ENCODE data around the gene WSCD1.

Gene WSCD1

GRCh38 chr17:6075845-6076244, 5.7 kb downstream of the WSCD1 start:
- no peak for DNase-seq (ENCODE audit: extremely low read depth, low read depth)
- TF ChIP-seq CTCF (IDR thresholded peaks at IDR 0.05; ENCODE audit: low read depth, low read length) = no peak

GRCh38 chr17:6077752-6078151, 7.6 kb downstream of the WSCD1 start:
- no peak for DNase-seq (ENCODE audit: extremely low read depth, low read depth)
- TF ChIP-seq CTCF (IDR thresholded peaks at IDR 0.05; ENCODE audit: low read depth, low read length) = no peak

GRCh38 chr17:6078458-6078871, 8.3 kb downstream of the WSCD1 start:
- no peak for DNase-seq (ENCODE audit: extremely low read depth, low read depth)
- TF ChIP-seq CTCF (IDR thresholded peaks at IDR 0.05; ENCODE audit: low read depth, low read length) = no peak

GRCh38 chr17:6079155-6079888, 9.1 kb downstream of the WSCD1 start:
- DNase-seq (ENCODE audit: extremely low read depth, low read depth) = no peak
- TF ChIP-seq CTCF (IDR thresholded peaks at IDR 0.05; ENCODE audit: low read depth, low read length) = no peak

GRCh38 chr17:6079960-6080359, 9.8 kb downstream of the WSCD1 start:
- TF ChIP-seq CTCF (IDR thresholded peaks at IDR 0.05; ENCODE audit: low read depth, low read length) = no peak

GRCh38 chr17:6080711-6081430, 10.7 kb downstream of the WSCD1 start:
- TF ChIP-seq CTCF (IDR thresholded peaks at IDR 0.05; ENCODE audit: low read depth, low read length) = no peak
- no peak for DNase-seq (ENCODE audit: extremely low read depth, low read depth)

More at GRCh38 chr17:6079960-6080359, 9.8 kb downstream of the WSCD1 start:
- DNase-seq (ENCODE audit: extremely low read depth, low read depth) = no peak

- DNase-seq (ENCODE audit: extremely low read depth, low read depth) = no peak
- TF ChIP-seq CTCF (IDR thresholded peaks at IDR 0.05; ENCODE audit: low read depth, low read length) = no peak
Observed at GRCh38 chr17:6082335-6082734, 12.2 kb downstream of the WSCD1 start.
